Esophagus muscularis mucosa (tissue), 4 donors: ENCODE results near the gene ABR. TPM values are rescaled to one million over a fixed set of nuclear protein-coding genes. Genes with fewer than 3 reads are reported as not detected.

Experiments used
- DNase-seq: peaks from one replicate; pipeline ENCODE4 v3.0.0-alpha.2; 2017; ENCODE audit errors: extremely low spot score
- H3K27ac ChIP-seq, 4 donors: fragments of 200-600 bp; sonication (generic); replicated peaks in 1 of 4; 1 replicate in 3 of 4; 2 replicates in 1 of 4; pipeline ENCODE4 v1.5.1; 2016 to 2019; ENCODE audit warnings: mild to moderate bottlenecking in 1 of 4
- H3K27me3 ChIP-seq, 4 donors: fragments of 200-600 bp; sonication (generic); one replicate each; pipeline versions ENCODE4 v1.5.1 to v1.6.0; 2016 to 2019
- H3K36me3 ChIP-seq, 4 donors: fragments of 200-600 bp; sonication (generic); one replicate each; pipeline ENCODE4 v1.5.1; 2016 to 2019
- H3K4me1 ChIP-seq, 4 donors: fragments of 200-600 bp; sonication (generic); one replicate each; pipeline ENCODE4 v1.5.1; 2016 to 2019
- H3K4me3 ChIP-seq, 4 donors: fragments of 200-600 bp; sonication (generic); 1 replicate in 2 of 4; 2 replicates in 2 of 4; pipeline ENCODE4 v1.5.1; 2016 to 2019; ENCODE audit warnings: mild to moderate bottlenecking in 4 of 4, moderate library complexity in 1 of 4
- H3K9me3 ChIP-seq, 4 donors: fragments of 200-600 bp; sonication (generic); 1 replicate in 3 of 4; 2 replicates in 1 of 4; pipeline ENCODE4 v1.5.1; 2016 to 2019
- EP300 ChIP-seq: sonication (generic); formaldehyde crosslinking; IDR thresholded peaks from one replicate; pipeline ENCODE4 v1.6.1; 2017; ENCODE audit warnings: antibody characterized with exemption
- POLR2A ChIP-seq: fragments of 450-650 bp; IDR thresholded peaks from one replicate; pipeline ENCODE4 v1.6.1; 2017; ENCODE audit warnings: antibody characterized with exemption, moderate library complexity, mild to moderate bottlenecking, low read depth
- POLR2AphosphoS5 ChIP-seq, 2 donors: sonication (generic); formaldehyde crosslinking; IDR thresholded peaks; one replicate each; pipeline ENCODE4 v1.6.1; 2017; ENCODE audit warnings: antibody characterized with exemption in 2 of 2
- WGBS: methylation state at CpG from one replicate; pipeline ENCODE4 v1.1.5; 2018; 5-methylcytosine and 5-hydroxymethylcytosine counted together
- intact Hi-C: fragments of 100-400 bp; cut with DNase I; formaldehyde crosslinking; loops from one replicate; pipeline ENCODE4 v1.15.1; 2023
- total RNA-seq, 4 donors: library from RNA; depleted of rRNA; stranded (reverse); fragments of >200 nt; gene quantifications; one replicate each; pipeline versions ENCODE4 v1.1.0 to v1.2.1, GENCODE V29; 2016
- TF ChIP-seq, protein P1 (sequence below), 3 experiments: fragments of 200-600 bp in 2 of 3; fragments of 450-650 bp in 1 of 3; sonication (generic) in 2 of 3; IDR thresholded peaks; one replicate each; pipeline ENCODE4 v1.5.1; 2017 to 2019; ENCODE audit warnings: antibody characterized with exemption in 3 of 3, mild to moderate bottlenecking in 2 of 3, moderate library complexity in 1 of 3

Gene ABR
- total RNA-seq, 4 donors from 2014 or later: 98.4 to 142 (median 114) TPM

DNA sequence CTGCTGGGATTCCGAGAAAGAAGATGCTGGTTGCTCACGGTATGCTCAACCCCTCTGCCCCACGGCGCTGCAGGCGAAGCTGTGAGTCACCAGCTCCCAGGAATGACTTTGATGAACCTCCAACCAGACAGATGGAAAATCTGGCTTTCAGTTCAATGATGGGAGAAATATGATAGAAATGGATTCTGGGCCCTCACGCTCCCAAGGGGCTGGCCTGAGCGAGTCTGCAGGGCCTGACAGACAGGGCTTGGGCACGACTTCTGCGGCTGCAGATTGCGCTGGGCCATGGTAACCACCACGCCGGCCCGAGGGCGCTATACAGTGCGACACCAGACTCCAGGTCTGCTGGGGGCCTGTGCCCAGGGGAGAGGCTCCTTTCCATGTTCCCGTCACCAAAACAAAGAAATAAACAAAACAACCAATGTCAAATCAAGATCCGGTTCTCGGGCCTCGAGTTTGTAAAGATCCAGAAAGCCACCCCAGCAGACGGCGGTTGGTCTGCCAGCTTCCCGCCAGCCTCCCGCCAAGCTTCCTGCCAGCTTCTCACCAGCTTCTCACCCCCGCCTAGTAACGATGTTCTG, 11.1 kb upstream of the ABR start:
- H3K36me3 ChIP-seq: no peaks in the 10 kb centered on the region
- intact Hi-C loops: no loop called here
- 76% methylated on average over 21 of the region's 25 CpGs for WGBS

DNA sequence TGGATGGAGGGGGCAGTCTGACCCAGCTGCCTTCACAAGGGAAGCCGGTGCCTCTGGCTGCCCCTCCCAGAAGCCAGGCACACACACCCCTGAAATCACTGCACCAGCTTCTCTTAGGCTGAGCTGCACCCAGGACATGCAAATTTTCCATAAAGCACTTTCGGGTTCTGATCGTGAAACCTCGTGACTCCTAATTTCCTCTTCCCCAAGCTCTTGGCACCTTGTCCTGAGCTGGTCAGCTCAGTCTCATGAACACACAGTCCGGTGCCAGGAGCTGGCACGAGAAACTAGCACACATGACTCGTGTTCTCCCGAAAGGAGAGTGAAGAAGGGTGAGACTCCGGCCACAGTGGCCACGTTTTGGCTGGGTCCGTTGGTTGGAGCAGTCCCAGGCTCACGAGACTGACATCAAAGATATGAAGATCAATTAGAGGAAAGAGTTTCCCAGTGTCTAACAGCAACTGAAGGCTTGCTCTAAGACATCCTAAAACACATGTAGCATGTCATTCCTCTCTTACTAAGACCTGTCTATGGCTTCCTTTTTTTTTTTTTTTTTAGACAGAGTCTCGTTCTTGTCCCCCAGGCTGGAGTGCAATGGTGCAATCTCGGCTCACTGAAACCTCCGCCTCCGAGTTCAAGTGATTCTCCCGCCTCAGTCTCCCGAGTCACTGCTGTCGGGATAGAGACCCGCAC, 9.2 kb upstream of the ABR start:
- peak overlapping the region; percentile 68 to 79 (median 74) for H3K27ac ChIP-seq
- peak; percentile 97 for DNase-seq
- intact Hi-C loops: no loop called here
- peak overlapping the region in 3 of 4 donors; percentile 11 to 23 (median 14) for H3K4me3 ChIP-seq
- 27% methylated on average over 18 of the region's 20 CpGs for WGBS
- no peaks in the 10 kb centered on the region for H3K9me3 ChIP-seq
- TF ChIP-seq POLR2AphosphoS5 (IDR thresholded peaks at IDR 0.05): peak; percentile 75 to 96
- TF ChIP-seq POLR2A: no peak
- no peaks in the 10 kb centered on the region for H3K36me3 ChIP-seq
- H3K27me3 ChIP-seq: no peaks in the 10 kb centered on the region
- H3K4me1 ChIP-seq: peaks cover 40 to 46% (median 45%) of the 10 kb centered on the region in 4 donors

More for the DNA sequence above, 11.1 kb upstream of the ABR start:
- no peak for DNase-seq
- no peak overlapping the region for H3K4me3 ChIP-seq
- H3K27ac ChIP-seq: no peak overlapping the region
- TF ChIP-seq, protein P1, sequence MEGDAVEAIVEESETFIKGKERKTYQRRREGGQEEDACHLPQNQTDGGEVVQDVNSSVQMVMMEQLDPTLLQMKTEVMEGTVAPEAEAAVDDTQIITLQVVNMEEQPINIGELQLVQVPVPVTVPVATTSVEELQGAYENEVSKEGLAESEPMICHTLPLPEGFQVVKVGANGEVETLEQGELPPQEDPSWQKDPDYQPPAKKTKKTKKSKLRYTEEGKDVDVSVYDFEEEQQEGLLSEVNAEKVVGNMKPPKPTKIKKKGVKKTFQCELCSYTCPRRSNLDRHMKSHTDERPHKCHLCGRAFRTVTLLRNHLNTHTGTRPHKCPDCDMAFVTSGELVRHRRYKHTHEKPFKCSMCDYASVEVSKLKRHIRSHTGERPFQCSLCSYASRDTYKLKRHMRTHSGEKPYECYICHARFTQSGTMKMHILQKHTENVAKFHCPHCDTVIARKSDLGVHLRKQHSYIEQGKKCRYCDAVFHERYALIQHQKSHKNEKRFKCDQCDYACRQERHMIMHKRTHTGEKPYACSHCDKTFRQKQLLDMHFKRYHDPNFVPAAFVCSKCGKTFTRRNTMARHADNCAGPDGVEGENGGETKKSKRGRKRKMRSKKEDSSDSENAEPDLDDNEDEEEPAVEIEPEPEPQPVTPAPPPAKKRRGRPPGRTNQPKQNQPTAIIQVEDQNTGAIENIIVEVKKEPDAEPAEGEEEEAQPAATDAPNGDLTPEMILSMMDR (IDR thresholded peaks at IDR 0.05): no peak
- TF ChIP-seq EP300 (no peak), POLR2A (no peak), POLR2AphosphoS5 (IDR thresholded peaks at IDR 0.05) (no peak)
- H3K27me3 ChIP-seq: no peaks in the 10 kb centered on the region
- H3K9me3 ChIP-seq: no peaks in the 10 kb centered on the region
- H3K4me1 ChIP-seq: peaks cover 40 to 45% (median 44%) of the 10 kb centered on the region in 4 donors

DNA sequence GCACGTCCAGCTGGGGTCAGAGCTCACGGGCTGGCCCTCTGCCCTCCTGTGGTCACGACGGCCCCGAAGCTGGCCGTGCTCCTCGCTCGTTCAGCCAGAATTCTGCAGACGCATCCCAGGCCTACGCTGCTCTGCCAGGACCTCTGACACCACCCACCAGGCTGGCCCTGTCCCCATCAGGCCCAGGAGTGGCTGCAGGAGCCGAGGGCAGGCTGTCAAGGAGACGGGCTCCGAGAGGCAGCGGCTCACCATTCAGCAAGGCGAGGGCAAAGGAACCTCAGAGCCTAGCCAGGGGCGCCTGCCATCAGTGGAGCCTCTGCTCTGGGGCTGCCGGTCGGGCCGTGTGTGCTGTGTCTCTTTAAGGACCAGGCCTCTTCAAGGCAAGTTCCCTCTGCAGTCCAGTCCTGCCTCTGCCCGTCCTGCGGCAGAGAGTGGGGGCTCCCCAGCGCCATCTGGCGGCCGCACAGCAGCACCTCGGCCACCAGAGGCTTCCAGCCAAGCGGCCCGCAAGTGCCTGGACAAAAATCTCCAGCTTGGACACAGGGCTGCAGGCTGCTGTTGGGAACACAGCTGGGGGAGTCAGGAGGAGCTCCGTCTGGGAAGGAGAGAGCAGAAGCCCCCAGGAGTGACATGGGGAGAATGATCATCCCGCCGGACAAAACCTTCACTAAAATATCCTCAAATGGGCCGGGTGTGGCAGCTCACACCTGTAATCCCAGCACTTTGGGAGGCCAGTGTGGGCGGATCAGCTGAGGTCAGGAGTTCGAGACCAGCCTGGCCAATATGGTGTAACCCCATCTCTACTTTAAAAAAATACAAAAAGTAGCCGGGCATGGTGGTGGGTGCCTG, 7.4 kb upstream of the ABR start:
- WGBS: 26% methylated on average over 25 of the region's 34 CpGs
- DNase-seq: peak; percentile 92
- Histone ChIP-seq H3K27me3 (no peaks in the 10 kb centered on the region), H3K27ac (peak overlapping the region; percentile 71 to 83 (median 77)), H3K4me1 (peaks cover 52 to 61% (median 55%) of the 10 kb centered on the region in 4 donors), H3K36me3 (no peaks in the 10 kb centered on the region), H3K9me3 (no peaks in the 10 kb centered on the region), H3K4me3 (peak overlapping the region; percentile 32 to 43 (median 36))
- peak; percentile 52 to 80 for TF ChIP-seq POLR2AphosphoS5 (IDR thresholded peaks at IDR 0.05)
- TF ChIP-seq POLR2A: no peak
- no peak for TF ChIP-seq EP300
- TF ChIP-seq, protein P1 (IDR thresholded peaks at IDR 0.05): peak; percentile 95 to 98 (median 97)
- intact Hi-C loops: loop anchor here (1.0 kb wide), 1 partner anchor 64 kb away; no protein-coding TSS in a partner anchor

DNA sequence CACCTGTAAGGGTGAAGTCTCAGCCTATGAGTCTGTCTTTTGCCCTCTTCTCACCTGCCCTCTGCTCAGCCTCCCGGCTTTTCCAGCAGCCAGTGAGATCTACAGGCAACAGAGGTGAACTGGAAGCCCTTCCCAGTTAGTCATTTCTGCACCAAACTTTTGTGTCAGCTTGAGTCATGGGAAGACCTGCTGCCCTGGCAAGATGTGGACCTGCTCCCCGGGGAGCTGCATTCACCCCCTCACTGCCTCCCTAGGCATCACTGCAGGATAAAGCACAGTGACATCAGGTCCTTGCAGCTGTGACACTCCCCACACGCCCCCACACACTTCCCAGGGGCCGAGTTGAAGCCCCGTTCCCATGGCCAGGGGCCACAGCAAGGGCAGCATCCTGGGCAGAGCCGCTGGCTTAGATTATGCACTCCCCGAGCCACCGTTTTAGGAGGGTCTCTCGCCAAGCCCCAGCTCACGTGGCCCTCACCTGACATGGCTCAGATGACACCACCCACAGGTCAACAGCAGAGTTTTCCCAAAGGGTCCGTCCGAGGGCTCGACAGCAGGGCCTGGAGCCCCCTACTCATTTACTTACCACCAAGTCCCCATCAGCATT, 6.5 kb upstream of the ABR start:
- peak overlapping the region; percentile 32 to 43 (median 36) for H3K4me3 ChIP-seq
- intact Hi-C loops: loop anchor here (1.0 kb wide), 1 partner anchor 63 kb away; no protein-coding TSS in a partner anchor
- TF ChIP-seq POLR2AphosphoS5 (IDR thresholded peaks at IDR 0.05) (no peak), POLR2A (no peak), EP300 (no peak)
- TF ChIP-seq, protein P1 (IDR thresholded peaks at IDR 0.05): no peak
- DNase-seq: no peak
- no peaks in the 10 kb centered on the region for H3K27me3 ChIP-seq
- no peaks in the 10 kb centered on the region for H3K9me3 ChIP-seq
- WGBS: 63% methylated on average over 12 of the region's 13 CpGs
- peaks cover 52 to 64% (median 56%) of the 10 kb centered on the region in 4 donors for H3K4me1 ChIP-seq
- H3K27ac ChIP-seq: peak overlapping the region; percentile 71 to 83 (median 77)
- H3K36me3 ChIP-seq: no peaks in the 10 kb centered on the region
